NCI-H2081 (cell line): ENCODE measurements around the gene NEAT1.

ENCODE experiments used
- DNase-seq, 2 experiments: peaks; one replicate each; lab custom pipeline; 2025; lab: John Stamatoyannopoulos, UW

The NEAT1 gene

DNA sequence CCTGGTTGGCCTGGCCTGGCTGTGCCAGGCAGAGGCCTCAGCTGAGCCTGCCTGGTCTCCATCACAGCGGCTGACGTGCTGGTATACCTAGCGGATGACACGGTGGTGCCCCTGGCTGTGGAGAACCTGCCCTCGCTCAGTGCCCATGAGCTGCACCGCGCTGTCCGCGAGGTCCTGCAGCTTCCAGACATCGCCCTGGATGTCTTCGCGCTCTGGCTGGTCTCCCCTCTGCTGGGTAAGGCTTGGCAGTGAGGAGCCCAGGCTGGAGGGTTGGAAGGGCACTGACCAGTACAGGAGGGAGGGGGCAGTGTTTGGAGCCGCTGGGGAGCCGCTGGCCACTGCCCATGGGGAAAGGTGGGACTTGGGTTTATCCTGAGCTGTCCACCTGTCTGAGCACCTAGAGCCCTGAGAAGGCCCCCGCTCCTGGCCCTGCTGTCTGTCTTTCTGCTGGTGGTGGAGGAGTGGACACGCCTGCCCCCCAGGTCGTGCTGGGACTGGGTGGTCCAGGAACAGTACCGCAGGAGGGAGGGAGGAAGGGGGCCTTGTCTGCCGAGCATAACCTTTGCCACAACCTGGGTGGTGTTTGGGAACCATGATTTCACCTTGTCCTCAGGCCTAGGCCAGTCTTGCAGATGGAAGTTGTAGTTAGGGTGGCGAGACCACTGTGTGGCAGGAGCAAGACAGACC, 33.2 kb upstream of the NEAT1 start:
- DNase-seq, result no peak

DNA sequence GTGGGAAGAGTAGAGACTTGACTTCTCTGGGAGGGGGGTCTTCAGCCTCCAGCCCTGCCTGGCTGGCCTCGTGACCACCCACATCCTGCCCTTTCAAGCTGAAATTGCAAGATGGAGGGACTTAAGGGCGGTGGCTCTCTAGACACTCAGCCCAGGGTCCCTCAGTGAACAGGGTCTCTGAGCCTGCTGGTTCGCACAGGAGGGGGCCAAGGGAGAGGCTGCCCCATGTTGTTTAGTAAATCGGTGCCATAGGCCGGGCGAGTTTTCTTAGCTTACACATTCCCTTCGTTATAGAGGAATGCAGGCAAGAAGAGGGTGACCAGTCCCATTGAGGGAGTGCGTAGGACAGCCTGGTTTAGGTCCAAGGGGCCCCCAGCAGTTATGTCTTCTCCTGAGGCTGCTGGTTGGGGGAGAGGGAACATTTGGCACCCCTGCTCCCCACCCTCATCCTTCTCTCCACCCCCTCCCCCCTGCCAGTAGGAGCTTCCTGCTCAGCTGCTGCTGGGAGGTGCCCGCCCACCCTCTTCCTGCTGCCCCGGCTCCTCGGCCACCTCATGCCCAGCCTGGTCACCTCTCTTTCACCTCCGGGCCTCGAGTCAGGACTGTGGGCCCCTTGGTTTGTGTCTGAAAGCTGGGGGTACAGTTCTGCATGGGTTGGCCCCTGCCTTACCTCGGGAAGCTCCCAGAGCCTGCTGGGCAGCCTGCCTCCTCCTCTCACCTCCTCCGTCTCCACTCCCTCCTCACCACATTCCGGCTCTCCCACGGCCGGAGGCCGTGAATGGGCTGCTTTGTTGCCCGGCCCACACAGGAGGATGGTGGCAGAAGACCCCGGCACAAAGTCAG, 32.3 kb upstream of the NEAT1 start:
- DNase-seq, result no peak

- DNase-seq, result no peak
Measured at GRCh38 chr11:65390996-65391395, 31.6 kb upstream of the NEAT1 start.

GRCh38 chr11:65392186-65392829, 30.3 kb upstream of the NEAT1 start:
- DNase-seq, result no peak

GRCh38 chr11:65392899-65393298, 29.7 kb upstream of the NEAT1 start:
- DNase-seq, result no peak

- no peak for DNase-seq
Measured at GRCh38 chr11:65393513-65394079, 29.0 kb upstream of the NEAT1 start.

GRCh38 chr11:65394125-65394536, 28.5 kb upstream of the NEAT1 start:
- no peak for DNase-seq

DNA sequence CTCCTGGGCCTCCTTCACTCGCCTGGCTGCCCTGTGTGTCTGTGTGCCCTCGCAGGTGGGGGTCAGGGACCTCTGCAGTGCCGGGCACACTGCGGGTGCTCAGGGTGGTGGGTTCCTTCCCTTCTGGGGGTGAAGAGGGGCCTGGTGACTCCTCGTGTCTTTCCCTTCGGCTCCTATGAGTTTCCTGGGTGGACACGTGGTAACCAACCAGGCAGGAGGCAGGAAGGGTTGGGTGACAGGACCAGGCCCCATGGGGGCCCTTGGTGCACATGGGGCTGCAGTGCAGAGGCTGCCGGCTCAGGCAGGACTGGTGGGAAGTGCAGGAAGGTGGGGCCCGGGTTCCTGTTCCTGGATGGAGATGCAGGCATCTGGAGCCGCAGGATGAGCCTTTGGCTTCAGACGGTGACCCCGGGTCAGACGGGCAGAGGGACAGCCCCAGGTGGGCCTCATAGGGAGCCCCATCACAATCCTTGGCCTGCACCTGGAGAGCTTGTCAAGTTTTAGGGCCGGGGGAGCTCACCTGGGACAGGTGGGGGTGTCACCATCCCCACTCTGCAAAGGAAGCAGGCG, 26.6 kb upstream of the NEAT1 start:
- DNase-seq, result no peak

DNA sequence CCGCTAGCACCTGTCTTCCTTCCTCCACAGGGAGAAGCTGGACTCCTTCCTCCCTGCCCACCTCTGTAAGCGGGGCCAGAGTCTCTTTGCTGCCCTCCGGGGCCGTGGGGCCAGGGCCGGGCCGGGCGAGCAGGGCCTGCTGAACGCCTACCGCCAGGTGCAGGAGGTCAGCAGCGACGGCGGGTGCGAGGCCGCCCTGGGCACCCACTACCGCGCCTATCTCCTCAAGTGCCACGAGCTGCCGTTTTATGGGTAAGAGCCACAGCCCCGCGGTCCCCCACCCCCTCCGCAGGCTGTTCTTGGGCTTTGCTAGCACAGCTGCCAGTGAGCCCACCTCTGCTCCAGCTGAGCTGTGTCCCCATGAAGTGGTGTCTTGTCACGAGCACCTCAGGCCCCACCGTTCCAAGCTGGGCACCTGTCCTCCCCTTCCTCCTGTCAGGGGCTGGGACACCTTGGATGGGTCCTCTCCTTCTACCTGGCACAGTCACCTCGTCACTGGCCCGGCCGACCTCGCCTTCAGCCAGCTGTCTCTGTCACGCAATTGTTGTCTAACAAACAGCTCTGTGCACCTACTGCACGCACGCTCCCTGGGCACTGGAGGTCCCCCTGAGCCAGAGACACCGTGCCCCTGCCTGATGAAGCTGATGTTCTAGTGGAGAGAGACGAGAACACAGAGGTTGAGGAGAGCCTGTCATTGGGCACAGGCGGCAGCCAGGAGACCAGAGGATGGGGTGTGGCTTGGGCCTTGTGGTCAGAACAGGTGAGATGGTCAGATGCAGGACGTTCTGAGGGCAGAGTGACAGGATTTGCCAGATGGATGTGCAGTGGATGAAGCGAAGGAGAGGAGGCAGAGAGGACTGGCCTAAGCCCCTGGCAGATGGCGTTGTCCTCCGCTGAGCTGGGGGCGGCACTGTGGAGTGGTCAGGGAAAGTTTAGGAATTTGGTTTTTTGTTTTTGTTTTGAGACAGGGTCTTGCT, 25.5 kb upstream of the NEAT1 start:
- no peak for DNase-seq

GRCh38 chr11:65398362-65398910, 24.2 kb upstream of the NEAT1 start:
- no peak for DNase-seq

DNA sequence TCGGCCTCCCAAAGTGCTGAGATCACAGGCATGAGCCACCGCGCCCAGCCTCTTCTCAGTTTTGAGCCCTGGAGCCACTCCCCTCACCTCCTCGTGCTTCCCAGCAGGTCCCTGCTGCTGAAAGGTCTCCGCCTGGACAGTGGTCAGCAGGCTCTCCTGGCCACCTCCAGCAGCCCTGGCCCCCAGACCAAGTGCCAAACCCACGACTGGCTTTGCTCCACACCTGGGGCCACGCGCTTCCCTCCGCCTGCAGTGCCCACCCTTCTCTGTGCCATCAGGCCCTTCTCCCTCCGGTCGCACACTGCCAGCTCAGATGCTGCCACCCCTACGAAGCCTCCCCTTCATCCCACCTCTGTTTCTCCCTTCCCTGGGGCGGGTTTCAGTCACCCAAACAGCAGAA, 23.3 kb upstream of the NEAT1 start:
- no peak for DNase-seq

GRCh38 chr11:65399845-65400244, 22.8 kb upstream of the NEAT1 start:
- no peak for DNase-seq

DNA sequence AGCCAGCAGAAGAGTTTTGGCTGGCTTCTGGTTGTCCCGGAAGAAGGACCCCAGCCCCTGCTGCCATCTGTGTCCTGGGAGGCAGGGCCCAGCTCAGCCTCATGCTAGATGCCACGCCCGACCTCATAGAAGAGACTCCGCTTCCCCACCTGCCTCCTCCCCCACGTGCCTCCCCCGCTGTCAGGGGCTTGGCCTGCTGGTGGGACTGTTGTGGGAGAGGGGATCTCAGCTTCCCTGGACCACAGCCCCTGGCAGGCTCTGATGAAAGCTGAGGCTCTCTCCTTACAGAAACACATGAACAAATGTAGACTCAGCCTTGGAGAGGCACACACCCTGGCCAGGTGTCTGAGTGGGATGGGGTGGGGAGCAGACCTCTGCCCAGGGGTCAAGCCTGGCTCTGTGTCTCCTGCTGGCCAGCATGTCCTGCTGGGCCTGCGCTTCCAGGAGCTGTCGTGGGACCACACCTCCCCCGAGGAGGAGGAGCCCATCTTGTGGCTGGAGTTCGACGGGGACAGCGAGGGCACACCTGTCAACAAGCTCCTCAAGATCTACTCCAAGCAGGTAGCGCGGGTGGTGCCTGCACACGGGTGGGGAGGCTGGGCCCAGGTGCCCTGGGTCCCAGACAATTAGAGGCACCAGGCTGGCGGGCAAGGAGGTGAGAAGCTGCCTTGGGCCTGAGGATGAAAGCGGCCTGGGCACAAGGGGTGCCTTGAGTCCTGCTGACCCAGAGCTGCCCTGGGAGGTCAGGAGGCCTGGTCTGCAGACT, 22.1 kb upstream of the NEAT1 start:
- DNase-seq, result no peak

- DNase-seq, result no peak
Measured at GRCh38 chr11:65401073-65401802, 21.4 kb upstream of the NEAT1 start.

GRCh38 chr11:65401803-65402248, 20.8 kb upstream of the NEAT1 start:
- DNase-seq, result no peak

DNA sequence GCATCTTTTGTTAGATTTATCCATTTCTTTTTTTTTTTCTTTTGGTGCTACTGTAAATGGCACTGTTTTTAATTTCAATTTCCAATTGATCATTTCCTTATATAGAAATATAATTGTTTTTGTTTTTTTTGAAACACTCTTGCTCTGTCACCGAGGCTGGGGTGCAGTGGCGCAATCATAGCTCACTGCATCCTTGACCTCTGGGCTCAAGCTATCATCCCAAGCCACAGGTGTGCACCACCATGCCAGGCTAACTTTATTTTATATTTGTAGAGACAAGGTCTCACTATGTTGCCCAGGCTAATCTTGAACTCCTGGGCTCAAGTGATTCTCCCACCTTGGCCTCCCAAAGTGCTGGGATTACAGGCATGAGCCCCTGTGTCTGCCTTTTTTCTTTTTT, 19.8 kb upstream of the NEAT1 start:
- DNase-seq, result no peak

DNA sequence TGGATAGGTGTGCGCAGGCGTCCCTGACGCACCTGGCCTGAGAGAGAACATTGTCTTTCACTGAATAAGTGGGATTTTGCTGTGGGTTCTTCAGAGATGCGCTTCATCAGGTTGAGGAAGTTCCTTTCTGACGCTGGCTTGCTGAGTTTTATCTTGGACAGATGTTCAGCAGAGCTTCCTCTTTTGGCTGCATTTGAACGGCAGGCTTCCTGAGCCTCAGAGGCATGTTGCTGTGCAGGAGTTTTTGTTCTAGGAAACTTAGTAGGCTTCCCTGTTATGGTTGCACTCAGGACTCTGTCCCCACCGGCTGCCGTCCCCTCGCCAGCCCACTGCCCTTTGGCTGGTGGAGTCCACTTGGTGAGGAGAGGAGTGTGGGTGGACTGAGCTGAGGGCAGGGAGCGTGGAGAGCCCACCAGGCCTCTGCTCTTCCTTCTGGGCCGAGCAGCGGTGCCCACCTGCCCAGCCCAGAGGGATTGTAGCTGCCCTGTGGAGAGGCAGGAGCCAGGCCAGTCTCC, 18.9 kb upstream of the NEAT1 start:
- no peak for DNase-seq

DNA sequence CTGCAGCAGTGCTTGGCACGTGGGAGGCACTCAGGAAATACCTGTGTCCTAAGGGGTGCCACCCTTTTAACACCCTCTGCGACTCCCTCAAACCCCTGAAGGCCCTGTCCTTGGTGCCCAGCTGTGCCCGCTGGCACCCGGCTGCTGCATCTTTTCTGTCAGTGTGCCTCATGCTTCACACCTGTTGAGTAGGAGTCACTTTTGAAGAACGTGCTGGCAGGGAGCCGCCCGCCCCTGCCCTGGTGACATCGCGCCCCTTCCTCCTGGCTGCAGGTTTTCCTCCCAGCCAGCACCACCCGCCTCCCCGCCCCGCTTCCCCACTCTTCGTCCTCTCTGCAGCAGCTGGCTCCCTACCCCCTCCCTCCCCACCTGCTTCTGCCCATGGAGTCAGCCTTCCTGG, 18.4 kb upstream of the NEAT1 start:
- DNase-seq, result no peak
